ENCODE measurements around the gene PIK3C2B.

DNA sequence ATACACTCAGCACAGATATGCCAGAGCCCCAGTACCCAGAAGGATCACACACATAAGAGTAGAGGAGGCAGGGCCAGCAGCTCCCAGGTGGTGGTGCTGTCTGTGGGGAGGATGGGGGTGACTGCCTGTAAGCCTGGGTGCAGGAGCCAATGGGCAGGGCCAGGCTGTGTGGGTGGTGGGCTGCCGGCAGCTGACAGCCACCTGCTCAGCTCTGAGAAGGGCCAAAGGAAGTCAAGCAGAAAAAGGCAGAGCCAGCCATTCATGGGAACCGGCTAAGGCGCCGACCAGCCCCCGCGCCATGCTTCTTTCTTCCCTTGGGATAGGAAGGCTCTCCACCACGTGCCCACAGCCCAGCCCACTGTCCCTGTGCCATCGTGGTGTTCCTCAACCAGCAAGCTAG, 14.1 kb downstream of the PIK3C2B start:
- TF ChIP-seq, protein P1, sequence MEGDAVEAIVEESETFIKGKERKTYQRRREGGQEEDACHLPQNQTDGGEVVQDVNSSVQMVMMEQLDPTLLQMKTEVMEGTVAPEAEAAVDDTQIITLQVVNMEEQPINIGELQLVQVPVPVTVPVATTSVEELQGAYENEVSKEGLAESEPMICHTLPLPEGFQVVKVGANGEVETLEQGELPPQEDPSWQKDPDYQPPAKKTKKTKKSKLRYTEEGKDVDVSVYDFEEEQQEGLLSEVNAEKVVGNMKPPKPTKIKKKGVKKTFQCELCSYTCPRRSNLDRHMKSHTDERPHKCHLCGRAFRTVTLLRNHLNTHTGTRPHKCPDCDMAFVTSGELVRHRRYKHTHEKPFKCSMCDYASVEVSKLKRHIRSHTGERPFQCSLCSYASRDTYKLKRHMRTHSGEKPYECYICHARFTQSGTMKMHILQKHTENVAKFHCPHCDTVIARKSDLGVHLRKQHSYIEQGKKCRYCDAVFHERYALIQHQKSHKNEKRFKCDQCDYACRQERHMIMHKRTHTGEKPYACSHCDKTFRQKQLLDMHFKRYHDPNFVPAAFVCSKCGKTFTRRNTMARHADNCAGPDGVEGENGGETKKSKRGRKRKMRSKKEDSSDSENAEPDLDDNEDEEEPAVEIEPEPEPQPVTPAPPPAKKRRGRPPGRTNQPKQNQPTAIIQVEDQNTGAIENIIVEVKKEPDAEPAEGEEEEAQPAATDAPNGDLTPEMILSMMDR (IDR thresholded peaks at IDR 0.05): no peak
- no peak for TF ChIP-seq POLR2AphosphoS5 (IDR thresholded peaks at IDR 0.05)
- no peak for TF ChIP-seq EP300 (IDR thresholded peaks at IDR 0.05; ENCODE audit: low read depth)
- TF ChIP-seq POLR2A (IDR thresholded peaks at IDR 0.05): no peak

Data from transverse colon (tissue), 4 donors.